Ovary (tissue), 9 donors: Measurements from ENCODE around the gene LRMDA. TPM values are rescaled to one million over a fixed set of nuclear protein-coding genes. Genes with fewer than 3 reads are reported as not detected.
A peak's percentile ranks its signal among the peaks of the same experiment; 100 is the strongest.

ENCODE experiments used
- DNase-seq, 5 donors: peaks; one replicate each; pipeline ENCODE4 v3.0.0-alpha.2; 2019 to 2020
- H3K27ac ChIP-seq, 2 donors: fragments of 200-600 bp; one replicate each; pipeline versions ENCODE4 v1.5.1 to v1.8.0; 2019 to 2022
- H3K27me3 ChIP-seq: fragments of 200-600 bp; one replicate; pipeline ENCODE4 v1.8.0; 2022
- H3K36me3 ChIP-seq: fragments of 200-600 bp; sonication (generic); one replicate; pipeline ENCODE4 v1.5.1; 2019
- H3K4me1 ChIP-seq: one replicate; pipeline ENCODE4 v1.8.1; 2013; ENCODE audit warnings: mild to moderate bottlenecking, moderate library complexity; ENCODE audit not compliant: insufficient read depth
- H3K4me3 ChIP-seq: fragments of 200-600 bp; sonication (generic); one replicate; pipeline ENCODE4 v1.5.1; 2017
- H3K9me3 ChIP-seq, 2 donors: fragments of 200-600 bp in 1 of 2; sonication (generic) in 1 of 2; one replicate each; pipeline versions ENCODE4 v1.5.1 to v1.8.1; 2013 to 2019; ENCODE audit warnings: mild to moderate bottlenecking in 1 of 2, moderate library complexity in 1 of 2
- EP300 ChIP-seq: sonication (generic); formaldehyde crosslinking; IDR thresholded peaks from one replicate; pipeline ENCODE4 v1.6.1; 2017; ENCODE audit warnings: antibody characterized with exemption
- POLR2A ChIP-seq: fragments of 450-650 bp; IDR thresholded peaks from one replicate; pipeline ENCODE4 v1.6.1; 2017; ENCODE audit warnings: antibody characterized with exemption, mild to moderate bottlenecking, moderate library complexity
- WGBS, 3 donors: extraction: QIAGEN DNeasy Blood & Tissue Kit in 1 of 3; methylation state at CpG; one replicate each; pipeline versions ENCODE4 v1.1.5 to v1.1.7; 2013 to 2017; 5-methylcytosine and 5-hydroxymethylcytosine counted together
- intact Hi-C, 4 donors: fragments of 100-400 bp; cut with DNase I; formaldehyde crosslinking; loops; one replicate each; pipeline versions ENCODE4 v1.11.0 to v1.15.1; 2022 to 2023
- polyA plus RNA-seq, 2 donors: library from polyadenylated mRNA; stranded (reverse); fragments of 200-250 nt in 1 of 2; fragments of 350-450 nt in 1 of 2; fragmentation: Illumina TruSeq in 1 of 2; extraction: RNeasy Lipid Tissue Mini Kit (QIAGEN cat#74804) in 1 of 2; gene quantifications; one replicate each; pipeline ENCODE4 v1.2.3, GENCODE V29; 2013 to 2014
- total RNA-seq, 7 donors: library from RNA; depleted of rRNA in 2 of 7; stranded (reverse); fragments of >200 nt in 2 of 7; fragmentation: NEBNext Ultra II Directional in 3 of 7; extraction: Animal tissue kit (Norgen Biotek cat#: 25700) in 3 of 7; gene quantifications; one replicate each; pipeline versions ENCODE4 v1.1.0 to v1.2.4, GENCODE V29; 2016 to 2023
- TF ChIP-seq, protein P1 (sequence below), 3 donors: fragments of 450-650 bp in 2 of 3; fragments of 200-600 bp in 1 of 3; IDR thresholded peaks; one replicate each; pipeline versions ENCODE4 v1.5.1 to v1.8.0; 2016 to 2022; ENCODE audit warnings: antibody characterized with exemption in 3 of 3, mild to moderate bottlenecking in 1 of 3
- donor health status: DM: no; HTN: no; CAD: no; lungs with moderate emphysema.
- donor health status: DM: no; HTN: no; CAD: no.
- donor health status: Bipolar disorder and iron deficiency.
- donor health status: DM: yes; HTN: yes; CAD: no.
- donor health status: DM: no; HTN: no; CAD: no.
- donor health status: DM: yes; HTN: yes; CAD: no.

LRMDA gene
- total and polyA plus RNA-seq, 9 donors, result 14.8 to 30.7 (median 22.9) TPM

DNA sequence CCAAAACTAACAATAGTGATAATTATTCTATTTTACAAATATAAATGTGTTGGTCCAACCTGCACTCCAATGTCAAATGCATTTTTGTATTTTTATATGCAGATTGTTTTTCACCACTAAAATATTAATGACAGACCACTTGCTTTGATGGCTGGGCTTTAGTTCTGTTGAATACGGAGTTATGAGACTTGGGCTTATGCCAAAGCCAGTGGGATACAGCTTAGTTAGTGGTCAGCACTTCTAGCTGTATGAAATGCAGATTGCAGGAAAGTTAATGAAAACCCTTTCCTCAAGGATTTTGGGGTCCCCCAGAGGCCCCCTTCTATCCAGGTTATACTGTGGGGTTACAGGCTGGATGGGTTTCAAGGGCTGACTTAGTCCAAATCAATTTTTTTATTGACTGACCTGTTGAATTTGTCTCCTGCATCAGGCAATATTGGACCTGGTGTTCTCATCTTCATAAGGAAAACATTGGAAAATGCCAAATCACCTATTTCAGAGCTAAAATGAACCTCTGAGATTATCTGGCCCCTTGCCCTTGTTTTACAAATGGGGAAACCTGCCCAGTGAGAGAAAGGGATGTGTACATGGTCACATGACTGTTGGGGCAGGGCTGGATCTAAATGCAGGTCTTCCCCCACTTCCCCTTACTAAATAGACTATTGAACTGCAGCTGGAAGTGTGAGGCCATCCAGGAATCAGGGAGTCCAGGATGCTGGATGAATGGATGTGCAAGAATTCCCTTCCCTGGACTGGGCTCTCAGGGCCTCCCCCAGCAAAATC is 1120.9 kb downstream of the LRMDA start:
- H3K4me1 ChIP-seq, result peaks cover 10% of the 10 kb centered on the region
- H3K36me3 ChIP-seq, result no peaks in the 10 kb centered on the region
- no peak for TF ChIP-seq EP300
- TF ChIP-seq, protein P1, sequence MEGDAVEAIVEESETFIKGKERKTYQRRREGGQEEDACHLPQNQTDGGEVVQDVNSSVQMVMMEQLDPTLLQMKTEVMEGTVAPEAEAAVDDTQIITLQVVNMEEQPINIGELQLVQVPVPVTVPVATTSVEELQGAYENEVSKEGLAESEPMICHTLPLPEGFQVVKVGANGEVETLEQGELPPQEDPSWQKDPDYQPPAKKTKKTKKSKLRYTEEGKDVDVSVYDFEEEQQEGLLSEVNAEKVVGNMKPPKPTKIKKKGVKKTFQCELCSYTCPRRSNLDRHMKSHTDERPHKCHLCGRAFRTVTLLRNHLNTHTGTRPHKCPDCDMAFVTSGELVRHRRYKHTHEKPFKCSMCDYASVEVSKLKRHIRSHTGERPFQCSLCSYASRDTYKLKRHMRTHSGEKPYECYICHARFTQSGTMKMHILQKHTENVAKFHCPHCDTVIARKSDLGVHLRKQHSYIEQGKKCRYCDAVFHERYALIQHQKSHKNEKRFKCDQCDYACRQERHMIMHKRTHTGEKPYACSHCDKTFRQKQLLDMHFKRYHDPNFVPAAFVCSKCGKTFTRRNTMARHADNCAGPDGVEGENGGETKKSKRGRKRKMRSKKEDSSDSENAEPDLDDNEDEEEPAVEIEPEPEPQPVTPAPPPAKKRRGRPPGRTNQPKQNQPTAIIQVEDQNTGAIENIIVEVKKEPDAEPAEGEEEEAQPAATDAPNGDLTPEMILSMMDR (IDR thresholded peaks at IDR 0.05), result no peak
- TF ChIP-seq POLR2A, result no peak
- H3K4me3 ChIP-seq, result no peak overlapping the region
- intact Hi-C loops, result loop anchor here in 1 of 4 donors (10.0 kb wide), 1 partner anchor 297 kb away; no protein-coding TSS in a partner anchor
- WGBS, 3 donors, result 79 to 90% (median 84%) methylated on average over 1 of the region's 1 CpG
- no peaks in the 10 kb centered on the region for H3K27me3 ChIP-seq
- no peaks in the 10 kb centered on the region for H3K9me3 ChIP-seq
- DNase-seq, result no peak
- H3K27ac ChIP-seq, result peak overlapping the region in 1 of 2 donors; percentile 0

DNA sequence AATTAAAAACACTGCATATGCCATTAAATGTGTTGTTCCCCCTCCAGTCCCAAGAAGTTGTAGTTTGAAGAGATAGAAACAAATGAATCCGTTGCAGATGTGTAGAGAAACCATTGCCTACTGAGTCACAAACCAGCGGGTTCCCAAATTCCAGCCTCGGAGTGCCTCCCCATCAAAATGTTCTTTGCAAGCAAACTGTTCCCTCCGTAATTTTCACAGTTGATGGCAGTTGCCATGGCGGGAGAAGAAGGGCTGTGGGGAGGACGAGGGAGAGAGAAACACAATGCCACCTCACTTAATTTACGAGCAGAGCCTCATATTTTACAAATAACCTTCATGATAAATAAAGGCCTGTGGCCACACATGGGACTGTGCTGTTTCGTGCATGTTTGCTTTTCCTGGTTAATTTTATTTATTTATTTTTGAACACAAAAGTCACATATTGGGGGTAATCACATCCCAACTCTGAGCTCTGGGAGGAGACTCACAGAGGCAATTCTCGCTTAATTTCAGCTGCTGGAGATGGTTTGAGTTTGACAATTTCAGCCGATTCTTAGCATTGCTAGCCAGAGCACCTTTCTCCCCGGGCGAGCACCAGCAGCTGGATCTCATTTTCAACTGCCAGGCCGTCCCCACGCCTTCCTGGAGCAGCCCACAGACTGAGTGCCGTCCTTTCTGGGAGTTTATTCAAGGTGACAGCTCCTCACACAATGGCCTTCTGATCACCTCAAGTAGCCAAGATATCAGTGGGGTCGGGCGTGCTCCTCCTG is 1122.0 kb downstream of the LRMDA start:
- intact Hi-C loops, result loop anchor here in 1 of 4 donors (10.0 kb wide), 1 partner anchor 299 kb away; no protein-coding TSS in a partner anchor
- H3K4me3 ChIP-seq, result no peak overlapping the region
- DNase-seq, result peak in 2 of 5 donors; percentile 44
- peaks cover 12% of the 10 kb centered on the region for H3K4me1 ChIP-seq
- H3K27ac ChIP-seq, result peak overlapping the region in 1 of 2 donors; percentile 45
- H3K27me3 ChIP-seq, result no peaks in the 10 kb centered on the region
- TF ChIP-seq EP300 (no peak), POLR2A (no peak)
- TF ChIP-seq, protein P1 (IDR thresholded peaks at IDR 0.05), result no peak
- 50 to 54% (median 52%) methylated on average over 17 of the region's 17 CpGs for WGBS, 3 donors
- H3K36me3 ChIP-seq, result no peaks in the 10 kb centered on the region
- no peaks in the 10 kb centered on the region for H3K9me3 ChIP-seq

DNA sequence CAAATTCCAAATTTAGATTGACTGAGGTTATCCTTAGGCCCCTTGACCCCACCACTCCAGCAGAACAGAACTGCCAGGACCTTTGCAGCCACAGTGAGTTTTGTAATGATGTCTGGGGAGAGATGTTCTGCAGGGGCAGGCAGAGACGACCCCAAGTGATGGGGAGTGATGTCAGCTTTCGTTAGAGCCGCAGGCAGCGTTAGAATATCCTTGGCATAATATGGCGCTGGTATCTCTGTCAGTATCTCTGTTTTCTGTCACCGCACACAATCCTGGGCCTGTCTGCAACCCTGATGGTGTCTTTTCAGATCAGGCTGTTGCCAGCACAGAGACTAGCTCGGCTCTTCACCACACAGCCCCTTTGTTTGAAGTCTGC is 1122.6 kb downstream of the LRMDA start:
- Histone ChIP-seq H3K4me1 (peaks cover 14% of the 10 kb centered on the region), H3K9me3 (no peaks in the 10 kb centered on the region), H3K27ac (peak overlapping the region in 1 of 2 donors; percentile 45), H3K4me3 (no peak overlapping the region), H3K36me3 (no peaks in the 10 kb centered on the region), H3K27me3 (no peaks in the 10 kb centered on the region)
- DNase-seq, result no peak
- 71 to 86% (median 83%) methylated on average over 7 of the region's 7 CpGs for WGBS, 3 donors
- TF ChIP-seq EP300 (no peak), POLR2A (no peak)
- TF ChIP-seq, protein P1 (IDR thresholded peaks at IDR 0.05), result no peak
- intact Hi-C loops, result loop anchor here in 1 of 4 donors (10.0 kb wide), 1 partner anchor 299 kb away; no protein-coding TSS in a partner anchor

DNA sequence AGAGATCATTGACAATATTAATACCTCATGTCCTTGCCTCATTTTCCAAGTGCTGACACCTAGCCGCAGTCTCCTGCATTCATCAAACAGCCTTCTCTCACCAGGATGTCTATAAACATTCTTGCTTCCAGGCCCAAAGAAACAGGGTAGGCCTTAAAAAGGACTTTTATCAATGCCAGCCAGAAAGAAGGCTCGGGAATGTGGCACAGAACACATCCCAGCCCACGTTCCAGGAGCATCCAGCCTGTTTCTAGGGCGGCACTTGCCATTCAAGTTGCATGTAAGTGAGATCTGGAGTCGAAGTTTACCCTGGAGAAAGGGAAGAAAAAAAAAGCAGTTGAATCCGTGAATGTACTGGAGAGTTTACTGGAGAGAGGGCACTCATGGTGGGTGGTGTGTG is 1123.1 kb downstream of the LRMDA start:
- Histone ChIP-seq H3K36me3 (no peaks in the 10 kb centered on the region), H3K9me3 (no peaks in the 10 kb centered on the region), H3K27ac (no peak overlapping the region), H3K4me1 (peaks cover 16% of the 10 kb centered on the region), H3K4me3 (no peak overlapping the region), H3K27me3 (no peaks in the 10 kb centered on the region)
- intact Hi-C loops, result loop anchor here in 1 of 4 donors (10.0 kb wide), 1 partner anchor 300 kb away; no protein-coding TSS in a partner anchor
- 90 to 96% (median 93%) methylated on average over 6 of the region's 6 CpGs for WGBS, 3 donors
- no peak for DNase-seq
- TF ChIP-seq, protein P1 (IDR thresholded peaks at IDR 0.05), result no peak
